RCC 7860 (cell line): ENCODE data around the gene PPL.
"Not testable (repeated sequence)": the region's sequence is repeated elsewhere in the genome, so short reads cannot be mapped to it uniquely, and the experiment has no call there.

Experiments used
- DNase-seq: peaks from one replicate; pipeline ENCODE4 v3.0.0-alpha.2; 2015; ENCODE audit warnings: low spot score
- FAIRE-seq: peaks from 2 replicates; lab custom pipeline; 2012; peaks lifted over from hg19 to GRCh38; lab: Jason Lieb, UNC

PPL gene

GRCh38 chr16:4960579-4960978, 23.6 kb upstream of the PPL start:
- no peak for FAIRE-seq
- no peak for DNase-seq

DNA sequence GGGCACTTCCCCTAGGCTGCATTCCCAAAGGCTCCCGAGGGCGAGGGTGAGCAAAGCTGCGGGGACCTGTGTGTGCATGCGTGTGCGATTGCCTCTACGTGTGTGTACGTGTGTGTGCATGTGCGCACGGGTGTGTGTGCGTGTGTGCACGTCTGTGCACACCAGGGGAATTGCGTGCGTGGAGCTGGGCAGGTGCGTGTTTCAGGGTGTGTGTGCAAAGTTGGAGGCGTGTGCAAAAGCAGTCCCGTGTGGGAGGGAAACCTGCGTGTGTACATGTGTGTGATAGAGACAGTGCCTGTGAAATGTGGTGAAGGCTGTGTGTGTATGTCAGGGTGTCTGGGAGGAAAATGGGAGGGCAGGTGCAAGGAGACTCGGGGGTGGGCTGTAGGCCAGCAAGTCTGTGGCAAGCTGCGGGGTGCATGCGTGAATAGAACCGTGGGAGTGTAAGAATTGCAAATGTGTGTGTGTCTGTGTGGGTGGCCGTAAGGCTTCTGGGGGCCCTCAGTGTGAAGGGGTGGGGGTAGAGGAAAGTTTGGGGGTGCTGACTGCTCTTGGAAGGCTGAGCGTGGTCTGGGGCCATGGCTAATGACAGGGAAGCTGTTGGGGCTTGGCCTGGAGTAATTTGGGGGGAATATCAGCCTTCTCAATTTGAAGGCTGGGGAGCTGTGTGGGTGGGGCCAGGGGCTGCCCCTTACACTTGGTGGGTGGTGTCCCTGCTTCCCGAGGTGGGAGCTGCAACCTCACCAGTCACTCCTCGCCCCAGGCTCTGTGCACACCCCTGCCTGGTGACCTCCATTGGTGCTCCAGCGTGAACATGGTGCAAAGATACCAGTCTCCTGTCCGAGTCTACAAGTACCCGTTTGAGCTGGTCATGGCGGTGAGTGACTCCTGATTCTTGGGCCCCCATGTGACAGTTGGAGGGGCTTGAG, 21.8 kb upstream of the PPL start:
- DNase-seq (no peak), FAIRE-seq (no peak)

DNA sequence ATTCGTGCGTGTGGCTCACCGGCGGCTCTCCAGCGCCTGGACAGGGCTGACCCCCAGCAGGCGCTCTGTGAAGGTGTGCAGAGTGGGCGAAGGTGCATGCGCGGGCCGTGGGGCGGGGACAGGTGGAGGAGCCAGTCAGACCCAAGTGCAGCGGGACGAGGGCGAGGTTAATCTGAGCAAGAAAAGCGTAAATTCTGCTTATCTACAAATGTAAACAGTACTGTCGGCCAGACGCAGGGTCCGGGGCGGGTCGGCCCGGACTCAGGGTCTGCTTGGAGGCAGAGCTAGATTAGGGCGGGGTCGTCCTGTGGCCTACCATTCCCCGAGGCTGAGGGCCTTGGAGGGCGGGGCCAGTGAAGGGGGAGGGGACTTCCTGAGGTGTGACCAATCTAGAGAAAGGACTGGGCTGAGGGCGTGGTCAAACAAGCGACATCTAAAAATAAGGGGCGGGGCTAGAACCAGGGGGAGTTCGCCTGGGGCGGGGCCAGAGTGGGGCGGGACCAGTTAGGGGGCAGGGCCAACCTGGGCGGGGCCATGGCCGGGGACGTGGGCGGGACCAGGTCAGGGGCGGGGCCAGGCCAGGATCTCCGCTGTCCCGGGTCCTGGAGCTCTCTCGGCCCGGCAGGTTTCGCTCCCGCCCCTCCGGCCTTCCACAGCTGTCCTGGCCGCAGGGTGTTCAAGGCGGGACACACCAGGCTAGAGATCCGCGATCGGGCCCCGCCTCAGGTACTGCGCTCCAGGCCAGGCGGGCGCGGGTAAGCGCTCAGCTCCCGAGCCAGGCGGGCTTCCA, 21.0 kb upstream of the PPL start, which contains the start of gene SEC14L5:
Gene SEC14L5, plus strand, starts transcription at position 611 of the 790 bp plus-strand sequence. CDS start 994 bp downstream, outside the sequence.
- no peak for FAIRE-seq

GRCh38 chr16:4957420-4957719, 20.4 kb upstream of the PPL start:
- no peak for FAIRE-seq
- DNase-seq = no peak

More for the DNA sequence above, 21.0 kb upstream of the PPL start, which contains the start of gene SEC14L5:
- peak; percentile 88 for DNase-seq

DNA sequence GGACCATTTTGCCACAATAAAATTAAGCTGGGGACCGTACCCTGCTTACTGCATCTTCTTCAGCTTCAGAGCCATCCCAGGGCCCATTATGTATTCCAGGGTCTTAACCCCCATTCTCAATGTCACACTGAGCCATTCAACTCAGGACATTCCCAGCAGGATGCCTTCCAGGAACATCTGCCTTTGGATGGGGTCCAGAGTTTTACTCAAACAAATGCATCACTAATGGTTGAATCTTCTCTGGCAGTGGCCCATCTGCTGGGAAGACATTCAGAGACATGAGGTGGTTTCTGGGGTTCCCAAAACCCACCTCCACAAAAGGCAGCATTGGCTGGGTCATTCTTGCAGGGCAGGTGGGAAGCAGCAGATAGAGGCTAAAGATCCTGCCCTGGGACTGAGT, 17.8 kb upstream of the PPL start:
- DNase-seq = no peak
- no peak for FAIRE-seq

DNA sequence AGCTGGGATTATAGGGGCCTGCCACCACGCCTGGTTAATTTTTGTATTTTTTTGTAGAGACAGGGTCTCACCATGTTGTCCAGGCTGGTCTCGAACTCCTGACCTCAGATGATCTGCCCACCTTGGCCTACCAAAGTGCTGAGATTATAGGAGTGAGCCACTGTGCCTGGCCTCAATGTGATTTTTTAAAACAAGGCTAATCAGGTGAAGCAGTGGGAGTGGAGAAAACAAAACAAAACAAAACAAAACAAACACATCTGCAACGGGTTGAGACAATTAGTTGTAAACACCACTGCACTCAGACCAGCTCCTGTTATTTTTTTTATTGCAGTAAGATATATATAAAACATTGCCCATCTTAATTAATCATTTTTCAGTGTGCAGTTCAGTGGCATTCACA, 14.6 kb upstream of the PPL start:
- DNase-seq, FAIRE-seq: not testable (repeated sequence)

DNA sequence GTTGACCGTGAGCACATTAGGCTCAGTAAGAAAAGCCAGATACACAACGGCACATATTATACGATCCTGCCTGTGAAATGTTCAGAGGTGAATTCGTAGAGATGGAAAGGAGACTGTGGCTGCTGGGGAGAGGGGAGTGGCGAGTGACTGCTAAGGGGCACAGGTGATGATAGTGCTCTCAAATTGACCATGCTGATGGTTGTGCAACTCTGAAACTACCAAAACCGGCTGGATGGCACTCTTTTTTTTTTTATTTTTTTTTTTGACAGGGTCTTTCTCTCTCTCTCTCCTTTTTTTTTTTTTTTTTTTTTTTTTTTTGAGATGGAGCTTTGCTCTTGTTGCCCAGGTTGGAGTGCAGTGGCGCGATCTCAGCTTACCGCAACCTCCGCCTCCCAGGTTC, 13.0 kb upstream of the PPL start:
- DNase-seq = no peak
- FAIRE-seq = no peak

- no peak for FAIRE-seq
Measured at GRCh38 chr16:4948903-4949766, 12.2 kb upstream of the PPL start.

GRCh38 chr16:4947722-4948503, 11.0 kb upstream of the PPL start:
- FAIRE-seq (no peak), DNase-seq (no peak)

More at GRCh38 chr16:4948903-4949766, 12.2 kb upstream of the PPL start:
- no peak for DNase-seq

DNA sequence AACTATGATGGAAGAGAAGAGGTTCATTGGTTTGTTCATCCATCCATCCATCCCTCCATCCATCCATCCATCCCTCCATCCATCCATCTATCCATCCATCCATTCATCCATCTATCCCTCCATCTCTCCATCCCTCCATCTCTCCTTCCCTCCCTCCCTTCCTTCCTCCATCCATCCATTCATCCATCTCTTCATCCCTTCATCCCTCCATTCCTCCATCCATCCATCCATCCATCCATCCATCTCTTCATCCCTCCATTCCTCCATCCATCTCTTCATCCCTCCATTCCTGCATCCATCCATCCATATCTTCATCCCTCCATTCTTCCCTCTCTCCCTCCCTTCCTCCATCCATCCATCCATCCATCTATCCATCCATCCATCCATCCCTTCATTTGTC, 10.0 kb upstream of the PPL start:
- FAIRE-seq = no peak
- no peak for DNase-seq

DNA sequence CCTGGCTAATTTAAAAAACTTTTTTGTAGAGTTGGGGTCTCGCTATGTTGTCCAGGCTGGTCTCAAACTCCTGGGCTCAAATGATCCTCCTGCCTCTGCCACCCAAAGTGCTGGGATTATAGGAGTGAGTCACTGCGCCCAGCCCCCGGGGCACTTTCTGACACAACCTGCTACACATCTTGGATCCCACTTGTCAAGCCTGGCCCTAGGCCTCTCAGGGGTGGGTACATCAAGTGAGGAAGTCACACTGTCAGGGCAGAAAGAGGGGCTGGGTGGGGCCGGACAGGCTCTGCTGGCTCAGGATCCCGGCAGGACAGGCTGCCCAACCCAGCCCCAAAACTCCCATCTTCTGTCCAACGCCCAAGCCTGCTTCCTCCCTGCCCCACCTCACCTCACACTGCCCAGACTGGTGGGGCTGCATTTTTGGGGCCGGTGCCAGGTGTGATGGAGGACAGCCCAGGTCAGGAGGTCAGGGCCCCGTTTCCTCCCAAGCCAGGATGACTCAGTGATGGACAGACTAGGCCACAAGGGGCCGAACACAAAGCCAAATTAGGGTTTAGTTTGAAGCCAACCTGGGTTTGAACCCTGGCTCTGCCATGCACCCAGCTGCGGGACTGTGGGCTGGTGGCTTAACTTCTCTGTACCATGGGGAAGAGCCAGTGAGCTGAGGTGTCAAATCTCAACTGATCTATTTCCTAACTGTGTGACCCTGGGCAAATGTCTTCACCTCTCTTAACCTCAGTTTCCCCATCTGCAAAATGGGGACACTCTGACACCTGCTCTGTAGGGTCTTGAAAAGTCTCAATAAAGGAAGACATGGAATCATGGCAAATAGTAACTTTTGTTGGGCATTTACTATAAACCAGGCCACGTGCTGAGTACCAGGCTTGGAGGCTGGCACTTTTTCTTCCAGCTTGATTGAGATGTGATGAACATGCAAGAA, 8.9 kb upstream of the PPL start:
- no peak for FAIRE-seq
- DNase-seq = peak; percentile 55

DNA sequence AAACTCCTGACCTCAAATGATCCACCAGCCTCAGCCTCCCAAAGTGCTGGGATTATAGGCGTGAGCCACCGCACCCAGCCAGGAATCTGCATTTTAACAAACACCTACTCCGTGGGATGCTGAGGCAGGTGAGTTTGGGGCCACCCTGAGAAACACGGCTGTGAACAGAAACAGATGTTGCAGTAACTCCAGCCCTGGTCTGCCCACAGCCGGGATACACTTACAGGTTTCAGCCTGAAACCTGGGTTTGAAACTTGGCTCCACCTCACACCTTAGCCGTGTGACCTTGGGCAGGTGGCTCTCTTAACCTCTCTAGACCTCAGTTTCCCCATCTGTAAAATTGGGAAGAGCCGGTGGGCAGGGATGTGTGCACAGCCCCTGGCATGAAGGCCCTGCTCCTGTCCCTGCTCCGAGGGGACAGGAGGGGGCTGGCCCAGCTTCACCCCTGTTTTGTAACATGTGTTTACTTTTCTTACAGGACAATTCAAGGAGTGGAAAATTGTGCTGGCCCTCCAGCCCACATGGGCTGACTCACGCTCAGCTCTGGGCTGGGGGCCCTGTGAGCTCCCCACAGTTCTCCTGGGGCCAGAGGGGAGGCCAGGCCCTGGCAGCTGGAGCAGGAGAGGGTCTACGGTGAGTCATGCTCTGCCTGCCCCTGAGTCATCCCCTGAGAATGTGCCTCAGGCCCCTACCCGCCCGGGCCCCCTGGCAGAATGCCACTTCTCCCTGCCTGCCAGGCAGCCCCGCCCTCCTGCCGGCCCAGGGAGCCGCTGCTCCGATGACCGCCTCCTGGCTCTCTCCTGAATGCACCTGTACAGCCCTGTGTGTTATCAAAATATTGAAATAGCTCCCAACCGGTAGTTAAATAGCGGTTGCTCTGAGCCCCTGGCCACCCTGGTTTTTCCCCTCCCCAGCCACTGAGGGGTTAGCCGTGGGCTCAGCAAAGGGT, 7.7 kb upstream of the PPL start:
- peak; percentile 88 for FAIRE-seq

GRCh38 chr16:4942481-4942880, 5.5 kb upstream of the PPL start:
- DNase-seq = no peak
- FAIRE-seq = no peak

More for the DNA sequence above, 7.7 kb upstream of the PPL start:
- DNase-seq = peak; percentile 97

DNA sequence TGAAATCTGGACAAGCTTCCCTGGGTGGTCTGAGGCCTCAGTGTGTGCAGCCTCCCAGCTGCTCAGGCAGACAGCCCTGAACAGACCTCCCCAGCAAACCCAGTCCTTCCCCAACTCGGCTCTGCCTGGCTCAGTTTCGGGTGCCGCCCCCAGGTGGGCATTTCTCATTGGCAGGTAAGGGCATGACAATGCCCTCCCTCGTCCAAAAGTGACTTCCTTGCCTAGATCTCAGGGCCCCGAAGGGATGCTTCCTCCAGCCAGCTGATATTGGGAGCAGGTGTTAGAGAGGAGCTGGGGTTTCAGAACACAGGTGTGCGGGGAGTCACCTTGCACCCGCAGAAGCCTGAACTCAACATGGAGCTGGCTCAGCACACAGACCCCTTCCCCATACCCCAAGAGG, 3.8 kb upstream of the PPL start:
- FAIRE-seq = no peak

GRCh38 chr16:4938683-4939030, 1.7 kb upstream of the PPL start:
- no peak for FAIRE-seq
- no peak for DNase-seq

More for the DNA sequence above, 3.8 kb upstream of the PPL start:
- DNase-seq = no peak

DNA sequence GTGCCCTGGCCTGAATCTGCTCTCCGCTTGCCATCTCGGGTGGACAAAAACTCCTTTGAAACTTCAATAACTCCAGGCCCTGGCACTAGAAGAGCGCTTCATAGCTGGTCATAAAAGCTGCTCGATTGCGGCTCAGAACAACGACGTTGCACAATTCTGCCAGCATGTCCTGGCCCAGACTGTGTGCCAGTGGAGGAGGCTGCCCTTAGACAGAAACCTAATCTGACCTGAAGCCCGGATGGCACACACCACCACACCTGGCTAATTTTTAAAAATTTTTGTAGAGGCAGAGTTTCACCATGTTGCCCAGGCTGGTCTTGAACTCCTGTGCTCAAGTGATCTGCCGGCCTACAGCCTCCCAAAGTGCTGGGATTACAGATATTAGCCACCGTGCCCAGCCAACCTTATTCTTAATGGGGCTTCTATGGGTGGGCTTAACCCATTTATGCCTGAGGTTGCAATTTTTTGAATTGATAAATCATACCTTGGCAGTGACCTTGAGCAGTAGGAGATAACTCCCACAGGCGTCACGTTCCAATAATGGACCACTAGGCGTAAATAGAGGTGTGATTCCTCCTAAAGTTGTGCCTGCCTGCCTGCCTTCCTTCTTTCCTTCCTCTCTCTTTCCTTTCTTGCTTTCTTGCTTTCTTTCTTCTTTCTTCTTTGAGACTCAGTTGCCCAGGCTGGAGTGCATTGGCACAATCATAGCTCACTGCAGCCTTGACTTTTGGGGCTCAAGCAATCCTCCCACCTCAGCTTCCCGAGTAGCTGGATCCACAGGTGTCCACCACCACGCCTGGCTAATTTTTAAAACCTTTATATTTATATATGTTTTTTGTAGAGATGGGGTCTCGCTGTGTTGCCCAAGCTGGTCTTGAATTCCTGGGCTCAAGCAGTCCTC, 1.1 kb upstream of the PPL start:
- DNase-seq (no peak), FAIRE-seq (no peak)
